Thyroid gland (tissue), 4 donors: ENCODE data around the gene CAPN10. TPM values are rescaled to one million over a fixed set of nuclear protein-coding genes. Genes with fewer than 3 reads are reported as not detected.

Experiments used
- total RNA-seq, 4 donors: library from RNA; depleted of rRNA; stranded (reverse); fragments of >200 nt; gene quantifications; one replicate each; pipeline ENCODE4 v1.2.3, GENCODE V29; 2016

The CAPN10 gene
- total RNA-seq, 4 donors from 2014 or later: 19.3 to 25.3 (median 21.7) TPM

Other genes starting within 250 kb of the CAPN10 start
- gene GPC1, start 151.1 kb upstream of the CAPN10 start, total RNA-seq: 10 to 100 TPM; 14.1 to 35.5 (median 26.8) TPM
- gene ANKMY1, start 28.7 kb upstream of the CAPN10 start, total RNA-seq: 10 to 100 TPM; 17.4 to 24.7 (median 21.0) TPM
- 10 to 100 TPM in 1 of 4 donors, 1 to 10 TPM in 3; 6.6 to 12.5 (median 9.2) TPM for gene DUSP28, start 26.4 kb upstream of the CAPN10 start, total RNA-seq
- gene RNPEPL1, start 18.2 kb upstream of the CAPN10 start, total RNA-seq: 10 to 100 TPM; 20.0 to 45.5 (median 37.3) TPM
- 1 to 10 TPM in 2 of 4 donors, under 1 TPM in 2; 0.29 to 1.7 (median 1.0) TPM for gene GPR35, start 38.7 kb downstream of the CAPN10 start, total RNA-seq
- under 1 TPM in 1 of 4 donors, not detected in 3; 0.13 TPM for gene AQP12B, start 96.2 kb downstream of the CAPN10 start, total RNA-seq
- gene AQP12A, start 105.1 kb downstream of the CAPN10 start, total RNA-seq: not detected
- gene KIF1A, start 233.5 kb downstream of the CAPN10 start, total RNA-seq: 1 to 10 TPM; 1.2 to 6.9 (median 4.1) TPM